Activated naive CD4-positive, alpha-beta T cell treated with anti-CD3 and anti-CD28 coated beads, Interleukin-2, amount 50 U/mL, for 24 hours (primary cell): ENCODE measurements around the gene KCNK13.
A peak's percentile ranks its signal among the peaks of the same experiment; 100 is the strongest.
"Not testable (repeated sequence)": the region's sequence is repeated elsewhere in the genome, so short reads cannot be mapped to it uniquely, and the experiment has no call there.

Source experiments
- H3K27ac Mint-ChIP-seq: one replicate; pipeline ENCODE4 v1.8.0; 2021; ENCODE audit warnings: mild to moderate bottlenecking, mixed read lengths
- H3K27me3 Mint-ChIP-seq: one replicate; pipeline ENCODE4 v1.8.0; 2021; ENCODE audit warnings: mixed read lengths
- H3K36me3 Mint-ChIP-seq: one replicate; pipeline ENCODE4 v1.8.0; 2021; ENCODE audit warnings: mixed read lengths
- H3K4me1 Mint-ChIP-seq: one replicate; pipeline ENCODE4 v1.8.0; 2021; ENCODE audit warnings: mixed read lengths
- H3K4me3 Mint-ChIP-seq: one replicate; pipeline ENCODE4 v1.8.0; 2021; ENCODE audit warnings: mild to moderate bottlenecking, mixed read lengths
- H3K9me3 Mint-ChIP-seq: one replicate; pipeline ENCODE4 v1.8.0; 2021; ENCODE audit warnings: mixed read lengths

KCNK13 gene

GRCh38 chr14:90053044-90053443 is 8.8 kb upstream of the KCNK13 start:
- Mint-ChIP-seq H3K4me3 (no peak overlapping the region), H3K27me3 (peaks cover 45% of the 10 kb centered on the region), H3K9me3 (no peaks in the 10 kb centered on the region), H3K4me1 (peaks cover under 1% of the 10 kb centered on the region), H3K27ac (no peak overlapping the region), H3K36me3 (peaks cover 4% of the 10 kb centered on the region)

GRCh38 chr14:90054803-90055202 is 7.0 kb upstream of the KCNK13 start:
- Mint-ChIP-seq H3K36me3 (peaks cover 5% of the 10 kb centered on the region), H3K4me3 (no peak overlapping the region), H3K27me3 (peaks cover 59% of the 10 kb centered on the region), H3K9me3 (no peaks in the 10 kb centered on the region), H3K27ac (no peak overlapping the region), H3K4me1 (peaks cover 8% of the 10 kb centered on the region)

- Mint-ChIP-seq H3K27me3 (peaks cover 56% of the 10 kb centered on the region), H3K9me3 (no peaks in the 10 kb centered on the region), H3K36me3 (peaks cover 2% of the 10 kb centered on the region), H3K27ac (no peak overlapping the region), H3K4me1 (peaks cover 15% of the 10 kb centered on the region), H3K4me3 (no peak overlapping the region)
Observed at GRCh38 chr14:90056826-90057225, 5.0 kb upstream of the KCNK13 start.

GRCh38 chr14:90058876-90059458 is 2.8 kb upstream of the KCNK13 start:
- peaks cover 2% of the 10 kb centered on the region for H3K36me3 Mint-ChIP-seq

GRCh38 chr14:90060312-90060964 is 1.4 kb upstream of the KCNK13 start:
- peaks cover 56% of the 10 kb centered on the region for H3K27me3 Mint-ChIP-seq
- peak overlapping the region; percentile 72 for H3K4me3 Mint-ChIP-seq
- peaks cover 2% of the 10 kb centered on the region for H3K36me3 Mint-ChIP-seq
- peaks cover 26% of the 10 kb centered on the region for H3K4me1 Mint-ChIP-seq
- H3K27ac Mint-ChIP-seq = no peak overlapping the region
- H3K9me3 Mint-ChIP-seq = no peaks in the 10 kb centered on the region

More at GRCh38 chr14:90058876-90059458, 2.8 kb upstream of the KCNK13 start:
- H3K4me1 Mint-ChIP-seq = peaks cover 26% of the 10 kb centered on the region
- peak overlapping the region; percentile 72 for H3K4me3 Mint-ChIP-seq
- H3K9me3 Mint-ChIP-seq = no peaks in the 10 kb centered on the region
- H3K27me3 Mint-ChIP-seq = peaks cover 57% of the 10 kb centered on the region
- H3K27ac Mint-ChIP-seq = no peak overlapping the region

- Mint-ChIP-seq H3K36me3 (peaks cover 2% of the 10 kb centered on the region), H3K27me3 (peaks cover 55% of the 10 kb centered on the region), H3K4me3 (peak overlapping the region; percentile 72), H3K27ac (no peak overlapping the region), H3K9me3 (no peaks in the 10 kb centered on the region), H3K4me1 (peaks cover 26% of the 10 kb centered on the region)
Observed at GRCh38 chr14:90060965-90061684, 669 bp upstream of the KCNK13 start.

GRCh38 chr14:90062127-90062794 is 467 bp downstream of the KCNK13 start:
- Mint-ChIP-seq H3K27ac (peak overlapping the region; percentile 39), H3K9me3 (no peaks in the 10 kb centered on the region), H3K27me3 (peaks cover 50% of the 10 kb centered on the region), H3K4me1 (peaks cover 26% of the 10 kb centered on the region), H3K4me3 (peak overlapping the region; percentile 86), H3K36me3 (peaks cover 2% of the 10 kb centered on the region)

- peak overlapping the region; percentile 86 for H3K4me3 Mint-ChIP-seq
- H3K27me3 Mint-ChIP-seq = peaks cover 52% of the 10 kb centered on the region
- no peak overlapping the region for H3K27ac Mint-ChIP-seq
- H3K4me1 Mint-ChIP-seq = peaks cover 26% of the 10 kb centered on the region
- H3K9me3 Mint-ChIP-seq = no peaks in the 10 kb centered on the region
- peaks cover 2% of the 10 kb centered on the region for H3K36me3 Mint-ChIP-seq
Observed at GRCh38 chr14:90062822-90063539, 1.2 kb downstream of the KCNK13 start.

GRCh38 chr14:90072350-90072749 is 10.6 kb downstream of the KCNK13 start:
- Mint-ChIP-seq H3K36me3 (no peaks in the 10 kb centered on the region), H3K27ac (no peak overlapping the region), H3K9me3 (no peaks in the 10 kb centered on the region), H3K4me3 (no peak overlapping the region), H3K27me3 (peaks cover 27% of the 10 kb centered on the region), H3K4me1 (no peaks in the 10 kb centered on the region)

GRCh38 chr14:90079576-90079975 is 17.8 kb downstream of the KCNK13 start:
- Mint-ChIP-seq H3K27ac (no peak overlapping the region), H3K36me3 (no peaks in the 10 kb centered on the region), H3K4me3 (no peak overlapping the region), H3K27me3 (peaks cover 18% of the 10 kb centered on the region), H3K9me3 (no peaks in the 10 kb centered on the region), H3K4me1 (no peaks in the 10 kb centered on the region)

GRCh38 chr14:90087433-90087832 is 25.6 kb downstream of the KCNK13 start:
- Mint-ChIP-seq H3K27me3 (peaks cover 19% of the 10 kb centered on the region), H3K9me3 (no peaks in the 10 kb centered on the region), H3K4me3 (no peak overlapping the region), H3K27ac (no peak overlapping the region), H3K4me1 (no peaks in the 10 kb centered on the region), H3K36me3 (peaks cover 2% of the 10 kb centered on the region)

- H3K36me3 Mint-ChIP-seq = peaks cover 2% of the 10 kb centered on the region
- H3K9me3 Mint-ChIP-seq = no peaks in the 10 kb centered on the region
- H3K27ac Mint-ChIP-seq = no peak overlapping the region
- no peak overlapping the region for H3K4me3 Mint-ChIP-seq
- H3K27me3 Mint-ChIP-seq = peaks cover 22% of the 10 kb centered on the region
- no peaks in the 10 kb centered on the region for H3K4me1 Mint-ChIP-seq
Observed at GRCh38 chr14:90088176-90088575, 26.4 kb downstream of the KCNK13 start.

GRCh38 chr14:90089486-90089885 is 27.7 kb downstream of the KCNK13 start:
- not testable (repeated sequence) for H3K9me3 Mint-ChIP-seq, H3K27ac Mint-ChIP-seq, H3K36me3 Mint-ChIP-seq, H3K4me1 Mint-ChIP-seq, H3K4me3 Mint-ChIP-seq
- H3K27me3 Mint-ChIP-seq = peaks cover 19% of the 10 kb centered on the region

- Mint-ChIP-seq H3K27me3 (peaks cover 17% of the 10 kb centered on the region), H3K9me3 (no peaks in the 10 kb centered on the region), H3K36me3 (peaks cover 2% of the 10 kb centered on the region), H3K4me3 (no peak overlapping the region), H3K4me1 (no peaks in the 10 kb centered on the region), H3K27ac (no peak overlapping the region)
Observed at GRCh38 chr14:90091393-90091792, 29.6 kb downstream of the KCNK13 start.

- no peak overlapping the region for H3K4me3 Mint-ChIP-seq
- no peaks in the 10 kb centered on the region for H3K4me1 Mint-ChIP-seq
Observed at GRCh38 chr14:90093942-90094595, 32.3 kb downstream of the KCNK13 start.

More at GRCh38 chr14:90093942-90094595, 32.3 kb downstream of the KCNK13 start:
- Mint-ChIP-seq H3K27me3 (peaks cover 13% of the 10 kb centered on the region), H3K9me3 (no peaks in the 10 kb centered on the region), H3K27ac (no peak overlapping the region), H3K36me3 (peaks cover 2% of the 10 kb centered on the region)
